Nephron progenitor cell (in vitro differentiated cells): ENCODE measurements around the gene VCL.
A peak's percentile ranks its signal among the peaks of the same experiment; 100 is the strongest.
"Not testable (repeated sequence)": the region's sequence is repeated elsewhere in the genome, so short reads cannot be mapped to it uniquely, and the experiment has no call there.

ENCODE experiments used
- DNase-seq: peaks from one replicate; pipeline ENCODE4 v3.0.0; 2021
- H3K27ac Mint-ChIP-seq: 2 replicates; pipeline ENCODE4 v1.8.0; 2021; ENCODE audit warnings: mild to moderate bottlenecking, moderate library complexity, mixed read lengths
- H3K27me3 Mint-ChIP-seq: 2 replicates; pipeline ENCODE4 v1.8.0; 2021; ENCODE audit warnings: mild to moderate bottlenecking, low read depth, mixed read lengths; ENCODE audit not compliant: poor library complexity
- H3K36me3 Mint-ChIP-seq: 2 replicates; pipeline ENCODE4 v1.8.0; 2021; ENCODE audit warnings: low read depth, mixed read lengths
- H3K4me1 Mint-ChIP-seq: 2 replicates; pipeline ENCODE4 v1.8.0; 2021; ENCODE audit warnings: mixed read lengths
- H3K4me3 Mint-ChIP-seq: 2 replicates; pipeline ENCODE4 v1.8.0; 2021; ENCODE audit warnings: mild to moderate bottlenecking, moderate library complexity, mixed read lengths
- H3K9me3 Mint-ChIP-seq: 2 replicates; pipeline ENCODE4 v1.8.0; 2021; ENCODE audit warnings: mild to moderate bottlenecking, moderate library complexity, mixed read lengths
- CTCF ChIP-seq: fragments of 200-600 bp; sonication (generic); IDR thresholded peaks from 2 replicates; pipeline ENCODE4 v1.5.0; 2021; ENCODE audit warnings: antibody characterized with exemption

The VCL gene

DNA sequence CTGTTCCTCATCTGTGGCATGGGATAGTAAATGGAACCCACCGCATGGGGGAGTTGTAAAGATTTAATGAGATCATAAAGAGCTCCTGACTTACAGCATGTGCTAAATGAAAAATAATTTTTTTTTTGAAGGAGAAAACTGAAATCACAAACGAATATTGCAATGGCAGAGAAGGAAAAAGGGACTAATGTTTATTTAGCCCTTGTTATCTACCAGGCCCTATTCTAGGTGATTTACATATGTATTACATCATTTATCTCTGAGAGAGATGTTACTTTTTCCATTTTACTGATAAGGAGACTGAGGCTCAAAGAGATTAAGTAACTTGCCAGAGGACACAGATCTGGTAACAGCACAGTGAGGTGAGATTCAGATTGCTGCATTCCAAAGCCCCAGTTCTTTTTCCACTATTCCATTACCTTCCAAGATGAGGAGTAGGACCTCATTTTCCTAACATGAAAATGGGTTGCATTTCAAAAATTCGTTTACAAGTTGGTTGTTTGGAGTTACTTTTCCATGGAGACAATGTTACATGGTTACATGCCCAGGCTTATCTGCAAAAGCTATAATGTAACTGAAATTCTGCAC is 28.6 kb downstream of the VCL start:
- Mint-ChIP-seq H3K27me3 (peaks cover 4% of the 10 kb centered on the region), H3K36me3 (peaks cover 19% of the 10 kb centered on the region), H3K4me1 (peaks cover 6% of the 10 kb centered on the region), H3K27ac (peak overlapping the region; percentile 42), H3K4me3 (no peak overlapping the region), H3K9me3 (no peaks in the 10 kb centered on the region)
- DNase-seq = no peak
- no peak for TF ChIP-seq CTCF

DNA sequence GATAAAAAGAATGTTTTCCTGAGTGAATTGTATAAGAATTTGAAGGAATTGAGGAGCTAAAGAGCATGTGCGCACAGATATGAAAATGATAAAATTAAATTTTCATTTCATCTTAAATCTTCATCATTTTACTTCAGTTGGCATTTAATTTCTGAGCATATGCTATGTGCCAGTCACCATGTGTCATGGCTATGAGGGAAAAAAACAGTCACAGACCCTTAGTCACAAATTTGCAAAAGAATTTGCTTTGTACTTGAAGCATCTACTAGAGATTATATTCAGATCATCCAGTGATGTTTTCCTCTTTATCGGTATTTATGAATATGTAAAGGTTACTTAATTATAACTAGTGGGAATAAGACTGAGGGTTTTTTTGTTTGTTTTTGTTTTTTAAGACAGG is 29.8 kb downstream of the VCL start:
- TF ChIP-seq CTCF = no peak
- Mint-ChIP-seq H3K27ac (no peak overlapping the region), H3K27me3 (peaks cover 4% of the 10 kb centered on the region), H3K9me3 (no peaks in the 10 kb centered on the region), H3K4me3 (no peak overlapping the region), H3K36me3 (peaks cover 18% of the 10 kb centered on the region), H3K4me1 (peaks cover 8% of the 10 kb centered on the region)
- DNase-seq = no peak

GRCh38 chr10:74029943-74030342 is 32.0 kb downstream of the VCL start:
- peaks cover 26% of the 10 kb centered on the region for H3K4me1 Mint-ChIP-seq
- no peak overlapping the region for H3K27ac Mint-ChIP-seq

GRCh38 chr10:74032208-74032607 is 34.3 kb downstream of the VCL start:
- not testable (repeated sequence) for H3K27ac Mint-ChIP-seq, H3K27me3 Mint-ChIP-seq, H3K4me3 Mint-ChIP-seq, H3K9me3 Mint-ChIP-seq, DNase-seq
- H3K4me1 Mint-ChIP-seq = peaks cover 22% of the 10 kb centered on the region
- H3K36me3 Mint-ChIP-seq = peaks cover 31% of the 10 kb centered on the region

More at GRCh38 chr10:74029943-74030342, 32.0 kb downstream of the VCL start:
- no peak overlapping the region for H3K4me3 Mint-ChIP-seq
- DNase-seq = no peak
- no peaks in the 10 kb centered on the region for H3K9me3 Mint-ChIP-seq
- H3K36me3 Mint-ChIP-seq = peaks cover 20% of the 10 kb centered on the region
- TF ChIP-seq CTCF = no peak
- peaks cover 4% of the 10 kb centered on the region for H3K27me3 Mint-ChIP-seq

DNA sequence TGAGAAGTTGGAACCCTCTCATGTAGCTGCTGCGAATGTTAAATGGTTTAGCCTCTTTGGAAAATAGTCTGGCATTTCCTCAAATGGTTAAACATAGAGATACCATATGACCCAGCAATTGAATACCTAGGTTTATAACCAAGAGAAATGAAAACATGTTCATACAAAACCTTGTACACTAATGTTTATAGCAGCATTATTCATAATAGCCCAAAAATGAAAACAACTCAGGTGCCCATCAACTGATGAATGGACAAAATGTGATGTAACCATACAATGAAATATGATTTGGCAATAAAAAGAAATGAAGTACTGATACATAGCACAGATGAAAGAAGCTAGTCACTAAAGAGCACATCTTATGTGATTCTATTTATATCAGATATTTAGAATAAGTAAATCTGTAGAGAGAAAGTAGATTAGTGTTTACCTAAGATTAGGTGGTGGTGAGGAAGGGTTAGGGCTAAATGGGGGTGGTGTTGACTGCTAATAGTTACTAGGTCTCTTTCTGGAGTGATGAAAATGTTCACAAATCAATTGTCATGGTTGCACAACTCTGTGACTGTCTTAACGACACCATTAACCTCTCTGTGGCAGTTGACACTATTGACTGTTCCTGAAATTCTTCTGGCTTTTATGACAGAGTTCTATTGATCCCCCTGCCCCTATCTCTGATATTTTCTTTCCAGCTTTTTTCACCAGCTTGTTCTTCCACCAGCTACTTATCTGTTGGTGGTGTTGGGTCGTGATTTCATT is 35.2 kb downstream of the VCL start:
- H3K36me3 Mint-ChIP-seq = peaks cover 32% of the 10 kb centered on the region
- no peak overlapping the region for H3K4me3 Mint-ChIP-seq
- DNase-seq = no peak
- TF ChIP-seq CTCF = no peak
- H3K9me3 Mint-ChIP-seq = no peaks in the 10 kb centered on the region
- peaks cover 28% of the 10 kb centered on the region for H3K4me1 Mint-ChIP-seq
- H3K27me3 Mint-ChIP-seq = peaks cover 4% of the 10 kb centered on the region
- H3K27ac Mint-ChIP-seq = peak overlapping the region; percentile 76

DNA sequence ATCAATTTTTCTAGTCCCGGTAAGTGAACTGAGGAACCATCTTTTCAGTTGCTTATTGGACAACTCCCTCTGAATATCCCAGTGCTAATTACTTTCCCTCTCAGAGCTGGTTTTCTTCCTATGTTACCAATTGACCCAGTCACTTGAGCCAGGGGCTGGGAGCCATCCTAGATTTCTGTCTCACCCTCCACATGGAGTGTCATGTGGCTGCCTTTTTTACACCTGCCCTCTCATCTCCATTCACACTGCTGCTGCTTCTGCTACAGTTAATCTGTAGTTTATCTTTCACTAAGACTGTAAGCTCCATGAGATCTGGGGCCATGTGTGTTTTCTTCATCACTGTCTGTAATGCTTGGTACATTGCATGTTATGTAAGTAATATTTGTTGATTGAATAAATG is 35.8 kb downstream of the VCL start:
- Mint-ChIP-seq H3K4me1 (peaks cover 28% of the 10 kb centered on the region), H3K27me3 (peaks cover 4% of the 10 kb centered on the region)

More for the DNA sequence above, 35.8 kb downstream of the VCL start:
- DNase-seq = no peak
- Mint-ChIP-seq H3K27ac (peak overlapping the region; percentile 76), H3K9me3 (no peaks in the 10 kb centered on the region), H3K4me3 (no peak overlapping the region), H3K36me3 (peaks cover 32% of the 10 kb centered on the region)
- TF ChIP-seq CTCF = no peak
